Left lobe of liver (tissue), 2 donors: ENCODE results near the gene WTAP. TPM values are rescaled to one million over a fixed set of nuclear protein-coding genes. Genes with fewer than 3 reads are reported as not detected.

Source experiments
- ATAC-seq: fragments of 200-7000 bp; cut with Tn5 transposase; one replicate; pipeline ENCODE4 v1.9.1; 2020; ENCODE audit warnings: mild to moderate bottlenecking, moderate library complexity
- DNase-seq: peaks from one replicate; pipeline ENCODE4 v3.0.0-alpha.2; 2020; ENCODE audit warnings: low spot score
- total RNA-seq: library from RNA; stranded (reverse); gene quantifications from one replicate; pipeline ENCODE4 v1.2.1, GENCODE V29; 2021
- donor health status: DM: no; HTN: no; CAD: no; lungs with moderate emphysema.
- donor health status: DM: no; HTN: yes; CAD: no.

WTAP gene
- total RNA-seq, 1 donor from 2014 or later, result 23.7 TPM

GRCh38 chr6:159758031-159759001, 31.0 kb downstream of the WTAP start:
- ATAC-seq, result no peak

GRCh38 chr6:159759645-159760044, 32.3 kb downstream of the WTAP start:
- ATAC-seq (no peak), DNase-seq (no peak)

More at GRCh38 chr6:159758031-159759001, 31.0 kb downstream of the WTAP start:
- no peak for DNase-seq

- DNase-seq (no peak), ATAC-seq (no peak)
Measured at GRCh38 chr6:159760602-159761057, 33.3 kb downstream of the WTAP start.

GRCh38 chr6:159761129-159761872, 34.0 kb downstream of the WTAP start:
- DNase-seq, result peak; percentile 52
- no peak for ATAC-seq

GRCh38 chr6:159761873-159762680, 34.8 kb downstream of the WTAP start, which contains the start of gene ACAT2:
Gene ACAT2, plus strand, starts transcription at chr6:159762045. Its CDS starts 43 bp downstream, at chr6:159762088.
- DNase-seq (peak; percentile 96), ATAC-seq (peak; percentile 93)

- DNase-seq (peak; percentile 77), ATAC-seq (peak; percentile 62)
Measured at GRCh38 chr6:159762681-159763293, 35.5 kb downstream of the WTAP start.

GRCh38 chr6:159766906-159767305, 39.6 kb downstream of the WTAP start:
- no peak for DNase-seq
- no peak for ATAC-seq

- ATAC-seq, result no peak
- no peak for DNase-seq
Measured at GRCh38 chr6:159769470-159769869, 42.2 kb downstream of the WTAP start.

- ATAC-seq, result no peak
- no peak for DNase-seq
Measured at GRCh38 chr6:159772196-159772595, 44.9 kb downstream of the WTAP start.

GRCh38 chr6:159777240-159777904, 50.1 kb downstream of the WTAP start:
- ATAC-seq (peak; percentile 22), DNase-seq (no peak)

- no peak for DNase-seq
- ATAC-seq, result no peak
Measured at GRCh38 chr6:159778131-159778530, 50.8 kb downstream of the WTAP start.

GRCh38 chr6:159778542-159779103, 51.3 kb downstream of the WTAP start:
- DNase-seq (no peak), ATAC-seq (peak; percentile 29)

- DNase-seq (no peak), ATAC-seq (no peak)
Measured at GRCh38 chr6:159788276-159788675, 61.0 kb downstream of the WTAP start.

- peak; percentile 71 for DNase-seq
- ATAC-seq, result peak; percentile 58
Measured at GRCh38 chr6:159788753-159789376, 61.6 kb downstream of the WTAP start.

- ATAC-seq, result peak; percentile 85
- DNase-seq, result peak; percentile 100
Measured at GRCh38 chr6:159789377-159790148, 62.3 kb downstream of the WTAP start, which contains the start of gene TCP1. Gene TCP1, minus strand, starts transcription at chr6:159789602. Its CDS starts 134 bp downstream, at chr6:159789468.

- ATAC-seq (peak; percentile 84), DNase-seq (peak; percentile 93)
Measured at GRCh38 chr6:159790149-159790955, 63.0 kb downstream of the WTAP start, which contains the start of gene MRPL18. Gene MRPL18, plus strand, starts transcription at chr6:159790467. Its CDS starts 121 bp downstream, at chr6:159790588.
